Measurements from ENCODE around the gene CLDN17. TPM values are rescaled to one million over a fixed set of nuclear protein-coding genes. Genes with fewer than 3 reads are reported as not detected.

CLDN17 gene
- total RNA-seq, 2 donors from 2014 or later: not detected

- H3K4me1 ChIP-seq: no peaks in the 10 kb centered on the region
- intact Hi-C loops (cut with DNase I): no loop called here
- ATAC-seq: no peak
- H3K36me3 ChIP-seq (replicated peaks in 1 of 2; ENCODE audit: insufficient read depth in 1 of 2, low read depth in 2 of 2): no peaks in the 10 kb centered on the region
- no peak overlapping the region for H3K4me3 ChIP-seq
- TF ChIP-seq, protein P1, sequence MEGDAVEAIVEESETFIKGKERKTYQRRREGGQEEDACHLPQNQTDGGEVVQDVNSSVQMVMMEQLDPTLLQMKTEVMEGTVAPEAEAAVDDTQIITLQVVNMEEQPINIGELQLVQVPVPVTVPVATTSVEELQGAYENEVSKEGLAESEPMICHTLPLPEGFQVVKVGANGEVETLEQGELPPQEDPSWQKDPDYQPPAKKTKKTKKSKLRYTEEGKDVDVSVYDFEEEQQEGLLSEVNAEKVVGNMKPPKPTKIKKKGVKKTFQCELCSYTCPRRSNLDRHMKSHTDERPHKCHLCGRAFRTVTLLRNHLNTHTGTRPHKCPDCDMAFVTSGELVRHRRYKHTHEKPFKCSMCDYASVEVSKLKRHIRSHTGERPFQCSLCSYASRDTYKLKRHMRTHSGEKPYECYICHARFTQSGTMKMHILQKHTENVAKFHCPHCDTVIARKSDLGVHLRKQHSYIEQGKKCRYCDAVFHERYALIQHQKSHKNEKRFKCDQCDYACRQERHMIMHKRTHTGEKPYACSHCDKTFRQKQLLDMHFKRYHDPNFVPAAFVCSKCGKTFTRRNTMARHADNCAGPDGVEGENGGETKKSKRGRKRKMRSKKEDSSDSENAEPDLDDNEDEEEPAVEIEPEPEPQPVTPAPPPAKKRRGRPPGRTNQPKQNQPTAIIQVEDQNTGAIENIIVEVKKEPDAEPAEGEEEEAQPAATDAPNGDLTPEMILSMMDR (IDR thresholded peaks at IDR 0.05): no peak
- no peak for TF ChIP-seq POLR2A (IDR thresholded peaks at IDR 0.05)
- WGBS, 2 donors: 78 to 96% methylated on average over 1 of the region's 1 CpG
- DNase-seq: no peak
- H3K27ac ChIP-seq: no peak overlapping the region
- no peaks in the 10 kb centered on the region for H3K9me3 ChIP-seq
- H3K27me3 ChIP-seq: no peaks in the 10 kb centered on the region
These were observed 40.6 kb upstream of the CLDN17 start for GRCh38 chr21:30207252-30207579.

DNA sequence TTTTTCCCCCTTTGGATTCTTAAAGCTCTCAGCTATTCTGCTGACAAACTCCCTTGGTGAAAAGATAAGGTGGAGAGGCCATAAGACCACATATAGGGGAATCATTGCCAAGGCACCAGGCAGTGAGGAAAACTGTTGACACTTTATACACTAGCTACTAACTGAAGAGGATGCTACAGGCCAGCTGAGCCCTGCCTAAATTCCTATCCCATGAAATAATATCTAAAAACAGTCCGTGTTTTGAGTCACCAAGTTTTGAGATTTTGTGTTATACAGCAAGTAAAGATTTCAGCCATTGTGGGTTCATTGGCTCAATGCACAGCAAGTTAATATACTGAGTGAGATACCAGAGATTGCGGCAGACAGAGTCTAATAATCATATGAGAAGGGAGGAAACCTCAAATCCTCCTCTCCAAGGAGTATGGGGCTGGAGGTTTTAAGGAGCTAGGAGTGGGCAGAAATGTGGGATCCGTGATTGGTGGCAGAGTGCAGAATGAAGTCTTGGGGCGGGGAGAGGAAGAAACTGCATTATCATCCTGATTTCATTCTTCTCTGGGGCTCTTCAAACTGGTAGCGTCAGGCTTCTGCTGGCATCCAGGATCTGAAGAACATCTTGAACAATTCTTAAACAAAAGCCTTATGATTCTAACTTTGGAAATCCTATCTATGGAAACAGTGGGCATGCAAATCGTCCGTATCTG lies 40.1 kb upstream of the CLDN17 start:
- no peaks in the 10 kb centered on the region for H3K27me3 ChIP-seq
- DNase-seq: no peak
- no peak overlapping the region for H3K4me3 ChIP-seq
- no peak overlapping the region for H3K27ac ChIP-seq
- ATAC-seq: no peak
- no peaks in the 10 kb centered on the region for H3K9me3 ChIP-seq
- no peaks in the 10 kb centered on the region for H3K4me1 ChIP-seq
- no peak for TF ChIP-seq POLR2A (IDR thresholded peaks at IDR 0.05)
- TF ChIP-seq, protein P1 (IDR thresholded peaks at IDR 0.05): no peak
- 69% methylated on average over 7 of the region's 7 CpGs for WGBS, 2 donors
- intact Hi-C loops (cut with DNase I): no loop called here
- H3K36me3 ChIP-seq (replicated peaks in 1 of 2; ENCODE audit: insufficient read depth in 1 of 2, low read depth in 2 of 2): no peaks in the 10 kb centered on the region

DNA sequence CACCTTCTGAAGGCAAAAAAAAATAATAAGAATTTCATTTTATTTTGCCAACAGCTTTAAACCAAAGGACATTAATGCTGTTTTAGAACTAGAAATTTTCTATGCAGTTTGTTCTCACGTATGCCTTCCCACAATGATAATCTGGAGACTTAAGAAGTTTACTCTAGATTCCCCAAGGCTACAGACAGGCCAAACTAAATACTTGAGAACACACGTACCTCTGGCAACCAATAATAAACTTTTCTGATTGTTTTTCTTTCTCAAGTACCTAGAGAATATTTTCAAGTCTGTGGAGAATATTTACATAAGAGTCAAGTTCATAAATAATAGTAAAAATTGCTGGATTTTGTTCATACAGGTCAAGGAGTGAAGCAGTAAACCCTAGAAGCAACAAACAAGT lies 33.4 kb upstream of the CLDN17 start:
- no peaks in the 10 kb centered on the region for H3K36me3 ChIP-seq (replicated peaks in 1 of 2; ENCODE audit: insufficient read depth in 1 of 2, low read depth in 2 of 2)
- TF ChIP-seq POLR2A (IDR thresholded peaks at IDR 0.05): no peak
- TF ChIP-seq, protein P1 (IDR thresholded peaks at IDR 0.05): no peak
- H3K9me3 ChIP-seq: no peaks in the 10 kb centered on the region
- no peaks in the 10 kb centered on the region for H3K4me1 ChIP-seq
- DNase-seq: no peak
- H3K4me3 ChIP-seq: no peak overlapping the region
- no peak for ATAC-seq
- H3K27me3 ChIP-seq: no peaks in the 10 kb centered on the region
- no peak overlapping the region for H3K27ac ChIP-seq
- intact Hi-C loops (cut with DNase I): no loop called here
- 31 to 34% methylated on average over 2 of the region's 2 CpGs for WGBS, 2 donors

GRCh38 chr21:30194701-30195299 lies 28.2 kb upstream of the CLDN17 start:
- H3K9me3 ChIP-seq: no peaks in the 10 kb centered on the region
- peak in 1 of 4 donors; percentile 17 for DNase-seq

More at GRCh38 chr21:30194701-30195299, 28.2 kb upstream of the CLDN17 start:
- Histone ChIP-seq H3K4me1 (peaks cover 4% of the 10 kb centered on the region), H3K27ac (no peak overlapping the region), H3K36me3 (replicated peaks in 1 of 2; ENCODE audit: insufficient read depth in 1 of 2, low read depth in 2 of 2) (no peaks in the 10 kb centered on the region), H3K4me3 (no peak overlapping the region), H3K27me3 (no peaks in the 10 kb centered on the region)
- ATAC-seq: no peak
- WGBS, 2 donors: 37 to 44% methylated on average over 2 of the region's 2 CpGs
- intact Hi-C loops (cut with DNase I): no loop called here
- TF ChIP-seq, protein P1 (IDR thresholded peaks at IDR 0.05): peak in 6 of 7 experiments; percentile 32 to 50 (median 42)
- no peak for TF ChIP-seq POLR2A (IDR thresholded peaks at IDR 0.05)
